Measurements from ENCODE around the gene ELAVL1.
"Not testable (repeated sequence)": the region's sequence is repeated elsewhere in the genome, so short reads cannot be mapped to it uniquely, and the experiment has no call there.

ELAVL1 gene

DNA sequence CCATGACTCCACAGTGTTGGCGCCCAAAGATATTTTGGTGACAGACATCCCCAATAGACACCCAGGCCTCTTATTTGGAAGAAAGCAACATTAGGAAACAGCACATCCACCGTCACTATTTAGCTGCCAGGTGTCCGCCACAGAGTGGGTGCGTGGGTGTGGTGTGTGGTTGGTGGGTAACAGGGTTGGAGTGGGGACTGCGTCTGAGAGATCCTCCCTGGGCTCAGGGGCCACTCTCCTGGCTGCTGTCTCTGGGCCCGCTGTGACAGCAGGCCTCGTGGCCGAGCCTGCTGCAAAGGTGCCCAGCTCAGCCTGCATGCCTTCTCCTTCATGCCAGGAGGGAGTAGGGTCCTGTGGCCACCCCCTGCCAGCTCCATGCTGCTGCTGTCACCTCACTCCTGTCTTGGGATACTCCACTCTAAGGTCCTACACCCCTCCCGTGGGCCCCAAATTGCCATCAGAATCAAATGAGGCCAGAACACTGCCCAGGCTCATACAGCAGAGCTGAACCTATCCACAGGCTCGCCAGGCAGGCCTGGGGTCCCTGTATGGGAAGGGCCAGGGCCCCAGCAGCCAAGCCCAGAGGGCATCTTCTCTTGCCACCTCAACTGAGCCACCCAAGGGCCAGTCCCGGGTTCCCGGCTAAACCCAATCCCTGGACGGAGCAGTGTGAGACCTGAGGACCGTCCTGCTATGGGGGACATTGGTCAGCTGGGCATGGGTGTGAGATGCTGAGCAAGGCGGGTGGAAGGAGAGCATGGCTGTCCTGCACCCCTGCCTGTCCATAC lies 37.2 kb downstream of the ELAVL1 start:
- DNase-seq, result no peak

DNA sequence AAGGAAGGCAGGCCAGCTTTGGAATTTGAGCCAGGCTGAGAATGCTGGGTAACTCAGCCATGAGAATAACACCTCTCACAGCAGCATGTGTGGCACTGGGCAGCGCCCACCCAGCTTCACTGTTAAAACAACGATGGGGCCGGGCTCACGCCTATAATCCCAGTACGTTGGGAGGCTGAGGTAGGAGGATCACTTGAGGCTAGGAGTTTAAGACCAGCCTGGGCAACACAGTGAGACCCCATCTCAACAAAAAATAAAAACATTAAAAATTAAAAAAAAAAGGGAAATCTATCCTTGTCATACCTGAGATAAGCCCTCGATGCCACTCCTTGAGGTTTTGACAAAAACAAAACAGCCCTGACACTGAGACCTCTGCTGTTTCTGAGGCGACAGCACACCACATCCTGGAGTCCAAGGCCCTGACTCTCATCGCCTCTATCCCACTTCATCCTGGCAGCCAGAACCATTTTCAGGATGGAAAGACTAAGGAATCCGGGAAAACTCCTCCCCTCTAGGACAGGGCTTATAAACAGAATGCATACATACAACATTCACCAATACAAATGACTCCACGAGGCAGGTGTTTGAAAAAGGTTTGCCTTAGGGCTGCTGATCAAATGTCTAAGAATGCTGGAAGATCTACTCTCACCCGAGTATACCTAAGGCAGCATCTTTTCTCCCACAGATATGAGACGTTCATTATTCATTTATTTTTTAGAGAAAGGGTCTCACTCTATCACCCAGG lies 39.3 kb downstream of the ELAVL1 start:
- DNase-seq, result no peak

DNA sequence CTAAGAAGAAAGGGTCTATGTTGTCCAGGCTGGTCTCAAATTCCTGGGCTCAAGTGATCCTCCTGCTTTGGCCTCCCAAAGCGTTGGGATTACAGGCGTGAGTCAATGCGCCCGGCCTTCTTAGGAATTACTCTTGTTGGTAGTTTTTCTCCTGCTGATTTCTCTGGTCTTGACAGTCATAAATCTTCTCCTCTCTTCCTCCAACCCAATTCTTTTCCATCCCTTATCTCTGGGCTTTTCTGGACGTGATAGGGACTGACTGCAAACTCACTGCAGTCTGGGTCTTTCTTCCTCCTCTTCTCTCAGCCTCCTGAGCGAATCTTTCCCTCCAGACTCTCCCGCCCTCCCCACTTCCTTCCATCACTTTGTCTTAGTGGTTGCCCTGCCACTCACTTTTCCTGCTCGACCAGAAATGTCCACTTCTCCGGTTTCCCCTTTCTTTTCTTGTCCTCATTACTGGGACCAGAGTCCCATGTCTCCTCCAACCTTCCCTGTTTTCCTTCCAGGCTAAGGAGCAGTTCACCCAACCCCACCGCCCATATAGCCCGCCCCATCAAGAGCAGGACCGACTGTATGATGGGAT lies 40.1 kb downstream of the ELAVL1 start:
- no peak for DNase-seq

DNA sequence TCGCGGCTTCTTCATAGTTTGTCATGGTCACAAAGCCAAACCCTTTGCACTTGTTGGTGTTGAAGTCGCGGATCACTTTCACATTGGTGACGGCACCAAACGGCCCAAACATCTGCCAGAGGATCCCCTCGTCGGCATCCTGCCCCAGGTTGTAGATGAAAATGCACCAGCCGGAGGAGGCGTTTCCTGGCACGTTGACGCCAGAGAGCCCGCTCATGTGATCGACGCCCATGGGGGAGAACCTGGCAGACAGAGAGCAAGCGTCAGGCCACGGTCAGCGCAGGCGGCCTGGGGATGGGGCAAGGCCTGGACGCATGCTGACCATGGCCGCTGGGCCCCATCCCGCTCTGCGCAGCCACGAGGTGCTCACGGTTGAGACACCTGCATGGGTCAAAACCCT lies 41.9 kb downstream of the ELAVL1 start:
- DNase-seq, result no peak

DNA sequence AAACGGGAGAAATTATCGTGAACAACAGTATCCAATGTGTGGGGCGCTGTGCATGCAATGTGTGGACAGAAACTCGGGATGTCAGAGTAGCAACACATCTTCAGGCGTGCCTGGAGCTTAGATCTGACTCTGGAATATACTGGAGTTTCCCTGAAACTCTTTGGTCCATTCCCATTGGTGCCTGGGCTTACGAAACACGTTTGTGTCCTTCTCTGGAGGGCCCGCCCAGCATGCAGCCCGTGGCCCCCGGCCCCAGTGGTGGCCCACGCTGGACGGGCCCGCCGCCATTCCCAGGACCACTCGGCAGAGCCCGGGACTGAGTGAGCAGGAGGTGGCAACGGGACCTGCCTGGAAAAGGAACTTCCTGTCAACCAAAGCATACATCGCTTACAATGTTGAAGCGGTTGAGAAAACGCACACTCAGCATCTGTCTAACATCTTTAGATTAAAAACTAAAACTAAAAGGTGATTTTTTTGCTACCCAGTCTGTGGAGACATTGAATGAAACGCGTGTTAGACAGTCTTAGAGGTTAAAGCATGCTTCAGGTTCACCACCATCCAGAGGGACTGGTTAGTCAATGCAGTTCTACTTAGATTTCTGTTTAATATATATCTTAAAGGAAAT lies 42.7 kb downstream of the ELAVL1 start:
- DNase-seq, result no peak

DNA sequence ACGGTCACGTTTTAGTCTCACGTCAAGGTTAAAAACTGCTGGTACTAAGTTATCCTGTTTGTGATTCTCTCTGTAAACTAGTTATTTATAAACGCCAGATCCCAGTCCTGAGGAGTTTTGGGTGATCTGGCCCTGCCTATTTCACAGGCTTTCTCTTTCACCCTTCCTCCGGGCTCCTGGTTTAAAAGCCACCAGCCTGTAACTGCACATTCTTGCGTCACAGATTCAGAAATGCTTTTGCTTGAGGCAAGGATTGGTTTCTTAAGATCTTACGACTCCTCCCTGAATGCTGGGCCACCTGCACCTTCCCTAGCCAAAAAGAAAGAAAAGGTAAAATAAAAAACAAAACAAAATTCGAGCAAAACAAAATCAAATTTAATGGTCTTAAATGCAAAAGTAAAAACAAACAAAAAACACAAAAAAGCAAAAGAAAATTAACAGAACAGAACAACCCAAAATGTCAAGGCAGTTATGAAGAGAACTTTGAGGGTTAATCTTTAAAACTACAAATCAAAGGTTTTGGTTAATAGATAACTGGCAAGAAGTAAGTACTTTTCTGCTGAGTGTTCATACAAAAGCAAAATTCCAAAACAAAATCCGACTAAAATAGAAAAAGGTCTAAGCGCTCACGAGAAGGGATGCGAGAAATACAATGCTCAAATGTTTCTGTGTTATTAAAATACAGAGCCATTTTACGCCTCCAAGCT lies 43.4 kb downstream of the ELAVL1 start:
- DNase-seq, result no peak

DNA sequence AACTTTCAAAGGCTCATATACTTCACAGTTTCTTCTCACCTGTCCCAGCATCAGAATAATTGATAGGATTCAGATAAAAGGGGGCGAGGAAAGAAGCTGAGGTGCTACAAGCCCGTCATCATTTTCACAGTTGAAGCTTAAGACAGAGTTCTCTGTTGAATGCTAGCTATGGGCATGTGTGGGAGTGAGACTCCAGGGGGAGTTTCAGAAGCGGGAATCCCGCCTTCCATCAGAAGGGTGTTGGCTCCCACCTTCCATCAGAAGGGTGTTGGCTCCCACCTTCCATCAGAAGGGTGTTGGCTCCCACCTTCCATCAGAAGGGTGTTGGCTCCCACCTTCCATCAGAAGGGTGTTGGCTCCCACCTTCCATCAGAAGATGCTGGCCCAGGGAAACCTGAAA lies 44.4 kb downstream of the ELAVL1 start:
- DNase-seq, result not testable (repeated sequence)

DNA sequence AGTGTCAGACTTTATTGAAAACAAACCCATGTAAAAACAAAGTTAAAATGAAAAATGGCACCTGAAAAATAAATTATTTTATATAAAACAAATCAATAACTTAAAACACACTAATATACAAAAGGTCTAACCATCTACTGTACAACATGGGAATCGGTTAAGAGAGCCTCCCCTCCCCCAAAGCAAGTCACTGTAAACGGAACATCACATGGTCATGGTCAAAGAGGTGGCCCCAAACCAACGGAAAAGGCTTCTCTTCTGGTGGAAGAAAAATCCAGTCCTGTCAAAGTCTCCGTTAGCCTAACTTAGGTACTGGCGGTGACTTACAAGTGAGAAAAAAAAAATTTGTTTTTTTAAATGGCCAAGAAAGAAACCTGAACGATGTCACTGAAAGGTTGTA lies 46.2 kb downstream of the ELAVL1 start:
- DNase-seq, result no peak

DNA sequence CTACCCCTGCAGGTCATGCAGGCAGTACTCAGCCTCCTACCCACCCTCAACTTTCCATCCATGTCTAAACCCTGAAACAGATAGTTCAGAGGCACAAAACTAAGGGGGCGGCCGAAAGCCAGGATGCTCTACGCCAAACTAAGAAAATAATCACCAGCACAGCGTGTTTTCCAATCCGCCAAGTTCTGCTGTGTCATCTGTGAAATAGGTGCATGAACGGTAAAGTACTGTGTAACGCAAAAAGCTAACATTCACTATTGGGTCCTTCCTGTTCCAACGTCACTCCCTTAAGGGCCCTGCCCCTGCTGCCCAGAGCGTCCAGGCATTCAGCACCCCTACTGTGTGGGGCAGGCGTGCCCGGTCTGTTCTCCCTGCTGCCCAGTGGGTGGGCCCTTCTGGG lies 49.7 kb downstream of the ELAVL1 start:
- DNase-seq, result no peak

DNA sequence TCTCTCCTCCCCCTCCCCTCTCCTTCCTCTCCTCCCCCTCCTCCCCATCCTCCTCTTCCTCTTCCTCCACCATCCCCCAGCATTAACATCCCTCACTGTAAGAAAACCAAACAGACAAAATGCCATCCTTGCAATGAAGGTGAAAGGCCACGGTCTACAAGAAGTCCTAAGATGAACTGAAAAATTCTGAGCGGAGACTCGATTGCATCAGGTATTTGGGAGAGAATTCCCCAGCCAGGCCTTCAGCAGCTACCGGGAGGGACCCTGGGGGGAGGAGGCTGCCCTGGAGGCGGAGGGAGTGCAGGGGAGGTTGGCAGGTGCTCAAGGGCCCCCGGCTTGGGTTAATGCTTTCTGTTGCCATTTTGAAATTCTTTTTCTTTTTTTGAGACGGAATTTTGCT lies 51.9 kb downstream of the ELAVL1 start:
- no peak for DNase-seq

DNA sequence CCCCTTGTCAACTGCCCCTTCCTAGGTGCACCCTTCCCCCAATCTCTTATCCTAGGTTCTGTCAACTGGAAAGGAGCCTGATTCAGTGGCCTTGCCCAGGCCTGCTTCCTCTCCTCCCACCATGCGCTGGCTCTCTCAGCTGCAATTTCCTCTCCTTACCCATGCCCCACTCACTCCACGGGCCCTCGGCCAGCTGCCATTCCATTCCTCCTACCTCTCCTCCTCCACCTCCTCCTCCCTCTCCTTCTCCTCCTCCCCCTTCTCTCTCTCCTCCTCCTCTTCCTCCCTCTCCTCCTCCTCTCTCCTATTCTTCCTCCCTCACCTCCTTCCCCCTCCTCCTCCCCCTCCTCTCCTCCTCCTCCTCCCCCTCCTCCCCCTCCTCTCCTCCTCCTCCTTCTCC lies 52.4 kb downstream of the ELAVL1 start:
- no peak for DNase-seq

DNA sequence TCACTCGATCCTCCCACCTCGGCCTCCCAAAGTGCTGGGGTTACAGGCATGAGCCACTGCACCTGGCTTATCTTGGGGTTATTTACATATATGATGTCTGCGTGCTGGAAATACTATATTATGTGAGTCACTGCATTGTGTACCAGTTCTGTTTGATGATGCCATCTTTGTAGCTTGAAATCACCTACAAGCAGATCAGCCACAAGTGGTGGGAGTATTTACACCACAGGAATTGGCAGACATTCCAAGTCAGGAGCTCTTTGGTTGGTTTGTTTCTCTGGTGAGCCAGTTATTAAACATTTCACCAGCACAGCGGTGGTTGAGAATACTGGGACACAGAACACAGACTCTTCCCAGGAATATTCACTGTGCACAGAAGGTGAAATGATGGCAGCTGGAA lies 57.5 kb downstream of the ELAVL1 start:
- DNase-seq, result no peak

DNA sequence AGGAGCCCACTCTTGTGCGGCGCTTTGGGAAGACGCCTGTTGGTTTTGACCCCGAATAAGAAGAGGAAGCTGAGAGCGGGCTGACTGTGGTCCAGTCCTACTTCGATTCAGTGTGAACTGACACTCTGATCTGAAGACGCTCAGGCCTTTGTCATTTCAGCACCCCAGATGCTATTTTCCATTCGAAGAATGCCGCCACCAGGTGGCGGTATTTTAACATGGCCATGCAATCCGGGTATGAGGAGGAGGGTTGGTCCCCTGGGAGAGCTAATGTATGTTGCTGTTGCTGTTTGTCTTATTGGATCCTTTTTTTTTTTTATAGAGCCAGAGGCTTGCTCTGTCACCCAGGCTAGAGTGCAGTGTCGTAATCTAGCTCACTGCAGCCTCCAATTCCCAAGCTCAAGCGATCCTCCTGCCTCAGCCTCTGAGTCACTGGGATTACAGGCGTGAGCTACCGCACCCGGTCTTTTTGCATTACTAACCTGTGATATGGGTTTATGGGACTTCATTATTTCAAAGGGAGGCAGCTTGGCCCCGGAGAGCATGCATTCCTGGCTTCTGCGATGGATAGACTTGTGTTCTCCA lies 61.2 kb downstream of the ELAVL1 start:
- DNase-seq, result peak; percentile 91

DNA sequence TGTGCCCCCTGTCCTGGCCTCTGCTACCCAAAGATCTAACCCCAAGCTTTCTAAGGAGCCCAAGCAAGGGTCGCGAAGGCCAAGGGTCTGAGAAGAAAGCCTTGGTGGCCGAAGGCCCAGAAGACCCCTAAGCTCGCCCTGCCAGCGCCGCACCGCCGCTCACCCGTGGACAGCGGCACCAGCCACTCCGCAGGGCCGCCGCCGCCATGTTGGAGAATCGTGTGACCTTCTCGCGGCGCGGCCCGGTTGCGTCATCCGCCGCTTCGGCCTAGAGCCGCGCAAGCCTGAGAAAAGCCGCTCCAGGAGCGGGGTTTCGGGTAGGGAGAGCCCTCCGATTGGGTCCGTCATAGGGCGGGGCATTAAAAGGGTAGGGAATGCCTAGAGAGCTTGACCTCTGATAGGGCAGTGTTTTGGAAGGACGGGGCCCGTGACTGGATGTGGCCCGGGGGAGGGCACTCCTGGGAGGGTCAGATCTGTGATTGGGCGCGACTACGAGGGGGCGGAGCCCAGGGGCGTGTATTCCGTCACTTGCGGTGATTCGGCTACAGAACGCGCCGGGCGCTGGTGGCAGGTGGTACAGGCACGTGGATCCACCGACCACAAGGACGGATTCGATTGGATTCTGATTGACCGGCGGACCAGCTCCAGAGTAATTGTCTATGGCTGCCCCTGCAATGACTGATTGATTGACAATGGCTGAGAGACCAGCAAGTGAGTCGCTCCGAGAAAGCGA lies 61.8 kb downstream of the ELAVL1 start, which contains the start of gene TIMM44:
TSS of gene TIMM44 (minus strand) at position 223 of the 733 bp plus-strand sequence. CDS start at position 208, 15 bp downstream.
- peak; percentile 100 for DNase-seq

DNA sequence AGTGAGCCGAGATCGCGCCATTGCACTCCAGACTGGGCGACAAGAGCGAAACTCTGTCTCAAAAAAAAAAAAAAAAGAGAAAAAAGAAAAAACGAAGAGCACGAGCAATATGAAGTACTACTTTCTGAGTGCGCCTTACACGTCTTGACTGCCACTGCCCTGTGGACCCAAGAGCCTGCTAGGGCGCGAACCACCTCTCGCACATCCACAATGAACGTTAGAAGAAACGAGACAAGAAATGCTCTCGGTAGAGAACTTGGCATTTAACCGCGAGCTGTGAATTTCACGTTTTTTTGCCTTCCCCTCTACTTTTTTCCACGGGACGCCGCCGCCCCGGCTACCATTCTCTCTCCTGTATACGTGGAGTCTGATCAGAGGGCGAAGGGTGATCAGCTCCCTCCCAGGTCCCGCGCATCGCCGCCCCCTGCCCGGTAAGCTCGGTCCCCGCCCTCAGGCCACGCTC lies 62.4 kb downstream of the ELAVL1 start:
- no peak for DNase-seq

DNA sequence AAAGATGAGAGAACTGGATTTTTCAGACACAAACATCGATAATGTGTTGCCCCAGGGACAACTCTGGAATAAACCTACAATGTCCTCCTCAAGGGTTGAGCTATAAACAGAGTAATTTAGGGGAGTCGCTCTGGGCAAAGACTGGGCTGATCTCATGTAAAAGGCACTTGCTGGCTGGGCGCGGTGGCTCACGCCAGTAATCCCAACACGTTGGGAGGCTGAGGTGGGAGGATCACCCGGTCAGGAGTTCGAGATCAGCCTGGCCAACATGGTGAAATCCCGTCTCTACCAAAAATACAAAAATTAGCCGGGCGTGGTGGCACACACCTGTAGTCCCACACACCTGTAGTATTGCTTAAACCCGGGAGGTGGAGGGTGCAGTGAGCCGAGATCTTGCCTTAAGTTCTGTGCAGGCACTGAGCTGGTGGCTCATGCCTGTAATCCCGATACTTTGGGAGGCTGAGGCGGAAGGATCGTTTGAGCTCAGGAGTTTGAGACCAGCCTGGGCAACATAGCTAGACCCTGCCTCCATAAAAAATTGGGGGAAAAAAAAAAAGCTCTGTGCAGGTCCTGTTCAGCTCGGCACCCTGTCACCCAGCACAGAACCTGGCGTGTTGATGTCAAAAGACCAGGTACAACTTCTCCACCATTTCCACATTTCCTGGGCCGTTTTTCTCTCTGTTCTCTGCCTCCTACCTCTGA lies 63.4 kb downstream of the ELAVL1 start:
- DNase-seq, result no peak

DNA sequence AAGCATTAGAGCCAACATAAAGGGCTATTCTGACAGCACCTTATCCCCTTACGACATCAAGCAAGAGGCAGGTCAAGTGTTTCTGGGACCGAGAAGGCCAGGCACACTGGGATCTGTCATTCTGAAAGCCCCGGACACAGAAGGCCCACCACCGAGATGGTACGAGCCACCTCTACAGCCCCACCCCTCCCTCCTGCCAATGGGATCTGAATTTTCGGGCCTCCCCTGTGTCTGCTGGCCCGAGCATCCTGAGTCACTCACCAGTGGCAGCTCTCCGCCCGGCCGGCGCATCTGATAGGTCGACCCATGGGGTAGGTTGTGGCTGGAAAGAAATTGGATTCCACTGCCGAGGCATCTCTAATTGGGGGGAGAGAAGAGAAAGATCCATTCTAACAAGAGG lies 64.6 kb downstream of the ELAVL1 start:
- DNase-seq, result no peak

DNA sequence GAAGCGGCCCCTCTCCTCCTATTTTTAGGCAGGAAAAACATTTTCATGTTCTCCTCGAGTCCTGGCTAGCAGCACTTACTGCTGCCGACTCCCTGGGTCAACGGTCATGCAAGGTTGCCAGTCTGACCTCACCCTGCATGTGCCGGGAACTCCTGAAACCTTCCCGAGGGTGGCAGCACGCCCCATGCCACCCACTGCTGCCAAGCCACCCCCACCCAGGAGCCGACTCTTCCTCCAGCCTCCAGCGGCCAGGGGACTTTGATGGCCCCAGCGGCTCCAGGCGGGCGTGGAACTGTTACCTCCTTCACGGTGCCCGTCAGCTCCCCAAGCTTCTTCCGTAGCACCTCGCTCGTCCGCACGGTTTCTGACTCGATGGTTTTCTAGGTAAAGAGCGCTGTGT lies 70.7 kb downstream of the ELAVL1 start:
- no peak for DNase-seq

DNA sequence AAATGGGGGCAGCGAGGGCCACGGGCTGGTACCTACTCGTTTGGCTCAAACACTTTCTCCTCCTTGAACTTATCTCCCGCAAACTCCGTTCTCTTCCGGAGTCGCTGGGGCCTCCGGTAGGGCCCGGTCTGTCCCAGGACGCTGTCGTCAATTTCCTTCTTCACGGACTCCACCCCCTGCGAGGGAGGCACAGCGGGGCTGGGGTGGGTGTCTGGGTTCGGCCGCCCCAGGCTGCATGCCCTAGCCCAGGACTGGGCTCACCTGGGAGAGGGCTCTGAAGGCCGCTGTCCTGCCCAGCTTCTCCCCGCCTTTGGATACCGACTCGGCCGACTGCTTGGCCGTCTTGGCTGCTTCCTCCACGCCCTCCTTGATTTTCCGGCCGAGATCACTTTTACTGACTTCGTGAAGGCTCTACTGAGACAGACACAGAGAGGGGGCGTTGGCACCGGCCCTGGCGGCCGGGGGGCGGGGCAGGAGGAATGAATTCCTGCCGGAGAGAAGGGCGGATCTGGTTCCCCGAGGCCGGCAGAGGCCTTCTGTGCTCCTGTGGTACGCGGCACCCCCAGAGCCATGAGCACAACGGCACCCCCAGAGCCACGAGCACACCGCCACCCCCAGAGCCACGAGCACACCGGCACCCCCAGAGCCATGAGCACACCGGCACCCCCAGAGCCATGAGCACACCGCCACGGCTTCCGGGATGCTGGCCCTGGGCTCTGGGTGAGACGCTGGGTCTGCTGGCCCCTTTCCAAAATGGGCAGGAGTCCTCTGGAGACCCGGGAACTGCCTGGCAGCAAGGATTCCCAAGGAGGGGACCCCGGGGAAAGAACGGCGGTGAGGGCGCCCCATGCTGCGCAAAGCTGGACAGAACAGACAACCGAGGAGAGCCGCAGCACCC lies 71.4 kb downstream of the ELAVL1 start:
- DNase-seq, result peak; percentile 19

DNA sequence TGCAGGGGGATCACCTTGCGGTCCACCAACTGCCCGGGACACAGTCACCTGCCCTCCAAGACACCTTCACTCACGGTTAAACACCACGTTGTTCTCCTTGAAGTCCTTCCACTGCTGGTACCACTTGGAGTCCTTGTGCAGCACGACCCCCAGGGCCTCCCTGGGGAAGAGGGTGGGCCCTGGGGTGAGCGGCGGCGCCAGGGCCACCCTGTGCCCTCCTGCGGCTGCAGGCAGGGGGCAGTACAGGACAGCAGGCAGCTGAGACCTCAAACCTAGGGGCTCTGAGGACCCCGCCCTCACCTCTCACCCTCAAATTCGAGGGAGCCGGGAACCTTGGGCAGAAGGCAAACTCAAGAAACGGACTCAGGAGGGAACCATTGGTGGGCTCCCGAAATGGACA lies 72.0 kb downstream of the ELAVL1 start:
- no peak for DNase-seq
